AG04450 (cell line): ENCODE measurements around the gene PIK3R4. TPM values are rescaled to one million over a fixed set of nuclear protein-coding genes. Genes with fewer than 3 reads are reported as not detected.

Experiments used
- CTCF ChIA-PET: fragments of 300-600, 350-600 bp; formaldehyde crosslinking; extraction: SDS; loops from one replicate; lab custom pipeline; 2022; ENCODE audit warnings: antibody characterized with exemption, inconsistent platforms; lab: Charles Lee
- POLR2A ChIA-PET: fragments of 350-600 bp; formaldehyde crosslinking; extraction: SDS; loops from one replicate; lab custom pipeline; 2021; ENCODE audit warnings: antibody characterized with exemption, inconsistent platforms; lab: Yijun Ruan, JAX
- DNase-seq: peaks from one replicate; pipeline ENCODE4 v3.0.0-alpha.2; 2011; ENCODE audit warnings: low read depth, low spot score
- H3K27ac ChIP-seq: one replicate; pipeline ENCODE4 v1.5.1; 2012; ENCODE audit warnings: low read depth, low read length, control low read depth
- H3K27me3 ChIP-seq: one replicate; pipeline ENCODE4 v1.6.0; 2012; ENCODE audit warnings: low read length; ENCODE audit not compliant: control insufficient read depth, insufficient read depth
- H3K4me3 ChIP-seq: 2 replicates; pipeline ENCODE4 v1.5.1; 2011; ENCODE audit warnings: mild to moderate bottlenecking, low read depth, low read length, control low read depth
- H3K9me3 ChIP-seq: 2 replicates; pipeline ENCODE4 v1.5.1; 2012; ENCODE audit warnings: low read length; ENCODE audit not compliant: control insufficient read depth, insufficient read depth
- CTCF ChIP-seq: IDR thresholded peaks from 2 replicates; pipeline ENCODE4 v1.5.1; 2011; ENCODE audit warnings: low read depth, low read length, control low read depth, inconsistent platforms
- polyA plus RNA-seq: library from polyadenylated mRNA; depleted of rRNA; stranded (reverse); fragments of >200 nt; gene quantifications from 2 replicates; pipeline ENCODE4 v1.2.3, GENCODE V29; 2011

PIK3R4 gene
- polyA plus RNA-seq, 1 experiment = 25.6 TPM

DNA sequence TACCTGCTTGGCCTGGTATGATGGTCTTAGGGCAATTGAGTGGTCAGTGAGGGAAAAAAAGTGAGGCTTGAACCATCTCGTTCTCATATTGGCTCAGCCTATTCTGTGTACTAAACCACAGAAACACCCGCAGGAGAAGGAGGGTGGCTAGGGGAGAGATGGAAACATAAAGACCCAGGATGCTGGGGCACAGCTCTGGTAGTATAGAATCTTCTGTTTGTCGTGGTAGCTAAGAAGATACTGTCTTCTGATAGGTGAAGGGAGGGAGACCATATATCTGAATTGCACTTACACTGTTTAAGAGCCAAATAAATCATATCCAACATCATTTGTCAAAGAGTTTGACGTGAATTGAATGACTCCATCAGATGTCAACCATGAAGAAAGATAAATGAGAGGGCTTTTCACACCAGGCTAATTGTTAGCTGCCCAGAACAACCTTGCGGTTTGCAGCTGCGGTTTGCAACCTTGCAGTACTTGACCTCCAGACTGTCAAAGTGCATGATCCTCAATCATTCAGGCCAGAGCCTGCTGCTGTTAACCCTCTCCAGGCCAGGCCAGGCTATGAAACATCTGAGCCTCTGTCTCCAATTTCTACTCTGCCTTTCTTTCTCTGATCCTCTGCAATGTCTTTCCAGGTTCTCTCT lies 40.9 kb upstream of the PIK3R4 start:
- Histone ChIP-seq H3K27me3 (peaks cover 4% of the 10 kb centered on the region), H3K27ac (no peak overlapping the region), H3K4me3 (no peak overlapping the region), H3K9me3 (no peaks in the 10 kb centered on the region)
- ChIA-PET POLR2A (no interaction called here), CTCF (no interaction called here)
- TF ChIP-seq CTCF = no peak
- DNase-seq = no peak

- CTCF ChIA-PET = interaction anchor here (0.5 kb wide), 1 partner anchor 292 kb away, joined by 3 read pairs; no protein-coding TSS in a partner anchor
- Histone ChIP-seq H3K9me3 (no peaks in the 10 kb centered on the region), H3K4me3 (no peak overlapping the region), H3K27me3 (peaks cover 4% of the 10 kb centered on the region), H3K27ac (no peak overlapping the region)
- POLR2A ChIA-PET = no interaction called here
- TF ChIP-seq CTCF = no peak
- no peak for DNase-seq
These were observed 39.7 kb upstream of the PIK3R4 start for GRCh38 chr3:130786306-130786705.

DNA sequence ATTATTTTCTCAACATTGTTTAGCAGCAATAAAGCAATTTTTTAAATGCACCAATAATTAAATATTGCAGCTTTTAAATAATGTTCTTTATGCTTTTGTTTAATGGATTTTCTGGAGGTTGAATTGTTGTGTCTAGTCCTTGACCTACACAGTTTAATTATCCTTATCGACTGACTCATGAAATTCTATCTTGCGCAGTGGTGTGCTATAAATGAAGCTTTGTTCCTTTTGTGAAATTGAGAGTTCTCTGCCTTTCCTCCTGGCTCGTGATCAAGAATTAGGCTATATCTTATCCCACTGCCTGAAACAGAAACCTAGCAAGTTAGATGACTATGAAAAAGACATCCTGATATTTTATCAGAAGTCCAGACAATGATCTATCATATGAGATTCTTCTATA lies 37.0 kb upstream of the PIK3R4 start:
- Histone ChIP-seq H3K27me3 (peaks cover 2% of the 10 kb centered on the region), H3K9me3 (no peaks in the 10 kb centered on the region), H3K27ac (no peak overlapping the region), H3K4me3 (no peak overlapping the region)
- no peak for TF ChIP-seq CTCF
- CTCF ChIA-PET = interaction anchor here (0.6 kb wide), 1 partner anchor 451 kb away, joined by 9 read pairs; no protein-coding TSS in a partner anchor
- POLR2A ChIA-PET = no interaction called here
- no peak for DNase-seq

- H3K27me3 ChIP-seq = no peaks in the 10 kb centered on the region
- no peak for TF ChIP-seq CTCF
- CTCF ChIA-PET = no interaction called here
- no peaks in the 10 kb centered on the region for H3K9me3 ChIP-seq
- H3K27ac ChIP-seq = no peak overlapping the region
- DNase-seq = no peak
- no peak overlapping the region for H3K4me3 ChIP-seq
- POLR2A ChIA-PET = no interaction called here
These were observed 32.9 kb upstream of the PIK3R4 start for GRCh38 chr3:130779486-130779885.

- ChIA-PET CTCF (no interaction called here), POLR2A (no interaction called here)
- no peaks in the 10 kb centered on the region for H3K9me3 ChIP-seq
- no peak for TF ChIP-seq CTCF
- H3K27ac ChIP-seq = no peak overlapping the region
- H3K4me3 ChIP-seq = no peak overlapping the region
- DNase-seq = no peak
- H3K27me3 ChIP-seq = no peaks in the 10 kb centered on the region
These were observed 32.4 kb upstream of the PIK3R4 start for GRCh38 chr3:130779031-130779430.
